Sigmoid colon (tissue), 4 donors: ENCODE results near the gene FOLR1.

Experiments
- CTCF ChIP-seq, 4 experiments: fragments of 450-650 bp in 3 of 4; fragments of 200-600 bp in 1 of 4; IDR thresholded peaks; one replicate each; pipeline ENCODE4 v1.5.1; 2016 to 2019; ENCODE audit warnings: antibody characterized with exemption in 4 of 4, mild to moderate bottlenecking in 3 of 4, moderate library complexity in 2 of 4
- POLR2AphosphoS5 ChIP-seq, 4 donors: sonication (generic); formaldehyde crosslinking; IDR thresholded peaks; one replicate each; pipeline ENCODE4 v1.6.1; 2017; ENCODE audit warnings: antibody characterized with exemption in 4 of 4

DNA sequence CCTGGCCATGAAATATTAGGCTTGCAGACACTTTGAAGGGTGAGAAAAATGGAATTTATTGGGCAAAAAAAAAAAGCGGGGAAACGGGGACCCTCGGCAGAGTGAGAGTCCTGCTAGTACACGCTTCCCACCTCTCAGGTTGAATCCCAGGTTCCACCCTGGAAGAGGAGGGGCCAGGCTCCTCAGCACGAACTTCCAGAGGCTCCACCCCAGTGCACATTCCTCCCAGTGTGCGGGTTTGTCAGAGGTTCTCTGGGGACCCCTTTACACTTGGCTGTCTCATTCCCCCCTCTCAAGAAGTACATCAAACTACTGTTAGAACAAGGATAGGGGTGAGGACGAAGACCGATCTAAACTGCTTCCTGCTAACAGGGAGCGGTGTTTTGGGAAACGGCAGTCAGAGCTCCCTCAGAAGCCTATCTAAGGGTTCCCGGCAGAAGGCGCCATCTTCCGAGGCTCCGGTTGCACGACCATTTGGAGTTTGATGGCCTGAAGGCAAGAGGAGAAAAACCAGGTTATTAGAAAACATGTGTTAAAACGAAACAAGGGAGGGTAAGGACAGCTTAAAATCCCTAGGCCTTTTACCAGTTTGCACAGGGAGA lies 28.9 kb upstream of the FOLR1 start:
- TF ChIP-seq CTCF (IDR thresholded peaks at IDR 0.05): no peak
- TF ChIP-seq POLR2AphosphoS5 (IDR thresholded peaks at IDR 0.05): no peak
